ENCODE measurements around the gene PTCD3. TPM values are rescaled to one million over a fixed set of nuclear protein-coding genes. Genes with fewer than 3 reads are reported as not detected.

PTCD3 gene
- total RNA-seq, 2 experiments from 2014 or later: 180 to 191 TPM

DNA sequence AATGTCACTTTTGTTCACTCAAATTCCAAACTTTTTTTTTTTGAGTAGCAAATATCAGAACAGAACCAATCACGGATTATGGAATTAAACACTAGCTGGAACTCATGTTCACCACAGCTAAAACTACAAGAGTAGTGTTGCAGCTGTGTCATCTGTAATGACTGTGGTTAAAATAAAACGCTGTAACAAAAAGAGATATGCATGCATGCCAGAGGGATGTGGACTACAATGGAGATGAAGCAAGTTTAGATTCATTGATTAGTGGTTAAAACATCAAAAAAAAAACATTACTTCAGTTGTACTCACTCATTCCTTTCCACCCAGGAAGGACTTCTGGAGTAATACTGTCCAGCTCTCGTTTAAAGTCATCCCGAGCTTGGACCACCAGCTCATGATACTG lies 52.3 kb downstream of the PTCD3 start:
- ATAC-seq: no peak
- H3K4me3 Mint-ChIP-seq: no peak overlapping the region
- H3K9me3 Mint-ChIP-seq: no peaks in the 10 kb centered on the region
- no peaks in the 10 kb centered on the region for H3K4me1 Mint-ChIP-seq (ENCODE audit: low read depth)
- no peaks in the 10 kb centered on the region for H3K27me3 Mint-ChIP-seq
- ChIA-PET POLR2A (interaction anchor here (0.8 kb wide), 1 partner anchor 84 kb away, joined by 3 read pairs; no protein-coding TSS in a partner anchor), CTCF (interaction anchor here (0.6 to 1.3 kb wide), 2 partner anchors 17 to 62 kb away, joined by 3 read pairs; no protein-coding TSS in a partner anchor)
- no peak overlapping the region for H3K27ac Mint-ChIP-seq
- DNase-seq: no peak
- TF ChIP-seq, protein P1, sequence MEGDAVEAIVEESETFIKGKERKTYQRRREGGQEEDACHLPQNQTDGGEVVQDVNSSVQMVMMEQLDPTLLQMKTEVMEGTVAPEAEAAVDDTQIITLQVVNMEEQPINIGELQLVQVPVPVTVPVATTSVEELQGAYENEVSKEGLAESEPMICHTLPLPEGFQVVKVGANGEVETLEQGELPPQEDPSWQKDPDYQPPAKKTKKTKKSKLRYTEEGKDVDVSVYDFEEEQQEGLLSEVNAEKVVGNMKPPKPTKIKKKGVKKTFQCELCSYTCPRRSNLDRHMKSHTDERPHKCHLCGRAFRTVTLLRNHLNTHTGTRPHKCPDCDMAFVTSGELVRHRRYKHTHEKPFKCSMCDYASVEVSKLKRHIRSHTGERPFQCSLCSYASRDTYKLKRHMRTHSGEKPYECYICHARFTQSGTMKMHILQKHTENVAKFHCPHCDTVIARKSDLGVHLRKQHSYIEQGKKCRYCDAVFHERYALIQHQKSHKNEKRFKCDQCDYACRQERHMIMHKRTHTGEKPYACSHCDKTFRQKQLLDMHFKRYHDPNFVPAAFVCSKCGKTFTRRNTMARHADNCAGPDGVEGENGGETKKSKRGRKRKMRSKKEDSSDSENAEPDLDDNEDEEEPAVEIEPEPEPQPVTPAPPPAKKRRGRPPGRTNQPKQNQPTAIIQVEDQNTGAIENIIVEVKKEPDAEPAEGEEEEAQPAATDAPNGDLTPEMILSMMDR (IDR thresholded peaks at IDR 0.05): no peak
- intact Hi-C loops (cut with micrococcal nuclease): no loop called here
- peaks cover 35% of the 10 kb centered on the region for H3K36me3 Mint-ChIP-seq (ENCODE audit: low read depth)

DNA sequence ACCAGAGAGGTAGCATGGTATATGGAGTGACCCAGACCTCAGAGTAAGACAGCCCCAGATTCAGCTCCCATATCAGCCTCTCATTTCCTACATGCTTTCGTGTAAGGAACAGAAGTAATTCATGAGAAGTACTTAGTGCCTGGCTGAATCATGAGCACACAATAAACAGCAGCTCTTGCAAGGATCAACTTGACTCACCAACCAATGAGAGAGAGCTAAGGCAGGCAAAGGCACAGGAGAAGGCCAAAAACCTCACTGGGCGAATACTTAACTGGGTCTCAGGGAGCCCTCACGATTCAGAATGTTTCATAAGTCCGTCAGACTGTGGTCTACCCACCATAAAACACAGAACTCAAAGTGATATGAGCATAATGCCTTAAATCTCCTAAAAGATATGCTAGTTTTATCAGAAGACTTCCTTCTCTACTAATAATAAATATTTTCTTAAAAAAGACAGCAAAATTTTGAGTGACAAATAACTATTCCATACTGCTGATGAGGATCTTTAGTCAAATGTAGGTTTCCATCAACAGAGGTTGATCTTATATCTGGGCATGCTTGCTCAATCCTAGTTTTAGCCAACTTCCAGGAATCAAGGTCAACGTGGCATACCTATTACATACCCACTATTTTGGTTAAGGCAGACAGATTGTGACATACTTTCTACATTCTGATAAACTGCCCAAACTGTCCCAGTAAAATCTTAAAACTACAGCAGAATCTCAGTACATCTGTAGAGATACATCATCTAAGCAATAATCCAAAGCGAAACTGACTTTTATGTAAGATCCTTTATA lies 54.3 kb downstream of the PTCD3 start:
- TF ChIP-seq, protein P1 (IDR thresholded peaks at IDR 0.05): no peak
- ATAC-seq: no peak
- POLR2A ChIA-PET: no interaction called here

DNA sequence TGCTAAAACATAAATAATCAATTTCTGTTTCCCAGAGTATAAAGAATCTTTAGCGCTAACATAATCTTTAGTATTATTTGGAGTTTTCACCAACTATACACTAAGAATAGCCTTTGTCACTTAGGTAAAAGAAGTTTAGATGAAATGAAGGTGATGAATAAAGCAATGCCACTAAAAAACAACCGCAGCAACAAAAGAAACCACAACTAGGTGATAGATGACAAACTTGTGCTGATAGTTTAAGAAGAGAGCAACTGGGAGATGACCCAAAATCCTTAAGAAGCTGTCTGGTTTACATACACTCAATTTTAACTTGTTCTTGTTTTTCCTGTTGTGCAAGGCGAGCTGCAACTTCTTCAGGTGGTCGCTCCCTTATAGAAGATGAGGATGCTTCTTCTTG lies 64.4 kb downstream of the PTCD3 start:
- POLR2A ChIA-PET: interaction anchor here (0.7 to 1.1 kb wide), 2 partner anchors 14 to 23 kb away, joined by 3 read pairs; no protein-coding TSS in a partner anchor
- intact Hi-C loops (cut with micrococcal nuclease): no loop called here
- H3K4me3 Mint-ChIP-seq: no peak overlapping the region
- H3K27ac Mint-ChIP-seq: no peak overlapping the region
- CTCF ChIA-PET: interaction anchor here (0.7 to 1.0 kb wide), 2 partner anchors 14 to 82 kb away, joined by 3 read pairs; no protein-coding TSS in a partner anchor
- H3K9me3 Mint-ChIP-seq: no peaks in the 10 kb centered on the region
- H3K4me1 Mint-ChIP-seq (ENCODE audit: low read depth): no peaks in the 10 kb centered on the region
- TF ChIP-seq, protein P1 (IDR thresholded peaks at IDR 0.05): no peak
- ATAC-seq (no peak), DNase-seq (no peak)
- peaks cover 32% of the 10 kb centered on the region for H3K36me3 Mint-ChIP-seq (ENCODE audit: low read depth)
- H3K27me3 Mint-ChIP-seq: no peaks in the 10 kb centered on the region

More for the DNA sequence above, 54.3 kb downstream of the PTCD3 start:
- no peaks in the 10 kb centered on the region for H3K9me3 Mint-ChIP-seq
- CTCF ChIA-PET: interaction anchor here (1.1 kb wide), 1 partner anchor 80 kb away, joined by 3 read pairs; no protein-coding TSS in a partner anchor
- H3K4me1 Mint-ChIP-seq (ENCODE audit: low read depth): no peaks in the 10 kb centered on the region
- no peak overlapping the region for H3K4me3 Mint-ChIP-seq
- intact Hi-C loops (cut with micrococcal nuclease): no loop called here
- no peak overlapping the region for H3K27ac Mint-ChIP-seq
- peaks cover 42% of the 10 kb centered on the region for H3K36me3 Mint-ChIP-seq (ENCODE audit: low read depth)
- no peak for DNase-seq
- H3K27me3 Mint-ChIP-seq: no peaks in the 10 kb centered on the region

DNA sequence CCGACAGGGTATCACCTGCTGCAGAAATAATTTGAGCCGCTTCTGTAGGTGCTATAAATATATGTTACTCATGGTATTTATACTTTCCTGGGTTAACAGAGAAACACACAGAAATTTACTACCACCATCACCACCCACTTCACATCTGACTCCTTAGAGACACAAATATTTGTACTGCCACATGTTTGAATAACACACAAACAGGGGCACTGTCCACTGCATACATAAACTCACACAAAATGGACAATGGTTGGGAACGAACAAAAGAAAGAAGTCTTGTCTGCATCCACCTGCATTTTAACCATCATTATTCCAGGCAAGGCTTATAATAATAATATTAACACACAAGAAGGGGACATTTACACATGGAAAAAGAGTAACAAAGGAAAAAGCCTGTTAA lies 65.3 kb downstream of the PTCD3 start:
- ATAC-seq: no peak
- no peak overlapping the region for H3K27ac Mint-ChIP-seq
- no peaks in the 10 kb centered on the region for H3K9me3 Mint-ChIP-seq
- TF ChIP-seq, protein P1 (IDR thresholded peaks at IDR 0.05): no peak
- H3K4me1 Mint-ChIP-seq (ENCODE audit: low read depth): peaks cover 6% of the 10 kb centered on the region
- ChIA-PET POLR2A (no interaction called here), CTCF (no interaction called here)
- intact Hi-C loops (cut with micrococcal nuclease): no loop called here
- H3K36me3 Mint-ChIP-seq (ENCODE audit: low read depth): peaks cover 37% of the 10 kb centered on the region
- DNase-seq: no peak
- no peak overlapping the region for H3K4me3 Mint-ChIP-seq
- H3K27me3 Mint-ChIP-seq: no peaks in the 10 kb centered on the region

DNA sequence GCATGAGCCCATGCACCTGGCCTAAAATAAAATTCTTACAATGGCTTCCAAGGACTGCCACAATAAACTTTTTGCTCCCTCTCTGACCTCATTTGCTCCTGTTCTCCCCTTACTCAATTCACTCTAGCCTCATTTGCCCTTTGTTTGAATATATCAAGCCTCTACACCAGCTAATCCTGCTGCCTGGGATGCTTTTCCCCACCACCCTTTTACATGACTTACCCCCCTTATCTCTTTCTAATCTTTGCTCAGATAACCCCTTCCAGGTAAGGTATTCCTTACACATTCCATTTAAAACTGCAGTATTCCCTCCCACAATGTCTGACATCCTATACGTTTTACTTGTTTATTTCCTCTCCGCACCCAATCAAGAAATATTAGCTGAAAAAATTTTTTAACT lies 66.6 kb downstream of the PTCD3 start:
- ATAC-seq (no peak), DNase-seq (no peak)
- H3K9me3 Mint-ChIP-seq: no peaks in the 10 kb centered on the region
- no peak overlapping the region for H3K4me3 Mint-ChIP-seq
- ChIA-PET POLR2A (interaction anchor here (1.0 to 1.3 kb wide), 2 partner anchors 10 to 27 kb away, joined by 6 read pairs; partner anchors contain the start of gene MRPL35), CTCF (no interaction called here)
- peaks cover 9% of the 10 kb centered on the region for H3K4me1 Mint-ChIP-seq (ENCODE audit: low read depth)
- no peak overlapping the region for H3K27ac Mint-ChIP-seq
- TF ChIP-seq, protein P1 (IDR thresholded peaks at IDR 0.05): no peak
- no peaks in the 10 kb centered on the region for H3K27me3 Mint-ChIP-seq
- H3K36me3 Mint-ChIP-seq (ENCODE audit: low read depth): peaks cover 44% of the 10 kb centered on the region
- intact Hi-C loops (cut with micrococcal nuclease): no loop called here
